DMS 273 (cell line): ENCODE results near the gene ALDOA.

ENCODE experiments used
- DNase-seq: peaks from one replicate; lab custom pipeline; 2025; ENCODE audit not compliant: unreplicated experiment; lab: John Stamatoyannopoulos, UW

ALDOA gene

GRCh38 chr16:30068750-30069610 lies 3.4 kb downstream of the ALDOA start:
- DNase-seq = peak; percentile 63

GRCh38 chr16:30069611-30070462 lies 4.3 kb downstream of the ALDOA start:
- no peak for DNase-seq

GRCh38 chr16:30070490-30070889 lies 4.9 kb downstream of the ALDOA start:
- DNase-seq = no peak

- DNase-seq = peak; percentile 96
Observed at GRCh38 chr16:30075503-30076275, 10.1 kb downstream of the ALDOA start, which contains the start of gene PPP4C. Gene PPP4C (plus strand): TSS chr16:30075994. CDS start chr16:30076378, 384 bp downstream.

- no peak for DNase-seq
Observed at GRCh38 chr16:30076276-30076791, 10.8 kb downstream of the ALDOA start.

GRCh38 chr16:30077656-30078055 lies 12.1 kb downstream of the ALDOA start:
- no peak for DNase-seq

GRCh38 chr16:30078744-30079143 lies 13.2 kb downstream of the ALDOA start:
- no peak for DNase-seq

GRCh38 chr16:30079480-30079879 lies 13.9 kb downstream of the ALDOA start:
- DNase-seq = peak; percentile 74

- no peak for DNase-seq
Observed at GRCh38 chr16:30082545-30083090, 17.1 kb downstream of the ALDOA start.

- no peak for DNase-seq
Observed at GRCh38 chr16:30083216-30084055, 17.9 kb downstream of the ALDOA start.

GRCh38 chr16:30084096-30084815 lies 18.7 kb downstream of the ALDOA start:
- DNase-seq = no peak

- no peak for DNase-seq
Observed at GRCh38 chr16:30084816-30085159, 19.2 kb downstream of the ALDOA start.

GRCh38 chr16:30085247-30085646 lies 19.7 kb downstream of the ALDOA start:
- no peak for DNase-seq

- DNase-seq = no peak
Observed at GRCh38 chr16:30085820-30086219, 20.3 kb downstream of the ALDOA start.

GRCh38 chr16:30086291-30087140 lies 21.0 kb downstream of the ALDOA start:
- DNase-seq = no peak

GRCh38 chr16:30087181-30087898 lies 21.8 kb downstream of the ALDOA start:
- no peak for DNase-seq

GRCh38 chr16:30088237-30088831 lies 22.8 kb downstream of the ALDOA start:
- no peak for DNase-seq
